HG03108 (cell line): Measurements from ENCODE around the gene KLRC4.
"Not testable (repeated sequence)": the region's sequence is repeated elsewhere in the genome, so short reads cannot be mapped to it uniquely, and the experiment has no call there.

Source experiments
- ATAC-seq: cut with Tn5 transposase; IDR thresholded peaks from one replicate; pipeline ENCODE4 v1.9.1; 2021; ENCODE audit warnings: moderate library complexity; ENCODE audit not compliant: unreplicated experiment

Gene KLRC4, protein sequence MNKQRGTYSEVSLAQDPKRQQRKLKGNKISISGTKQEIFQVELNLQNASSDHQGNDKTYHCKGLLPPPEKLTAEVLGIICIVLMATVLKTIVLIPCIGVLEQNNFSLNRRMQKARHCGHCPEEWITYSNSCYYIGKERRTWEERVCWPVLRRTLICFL

GRCh38 chr12:10409392-10409791, at the start of gene KLRC4:
Gene KLRC4 (minus strand): TSS chr12:10409757. CDS start chr12:10409575, 182 bp downstream.
- ATAC-seq, result no peak

GRCh38 chr12:10457760-10458159, 48.2 kb upstream of the KLRC4 start:
- no peak for ATAC-seq

DNA sequence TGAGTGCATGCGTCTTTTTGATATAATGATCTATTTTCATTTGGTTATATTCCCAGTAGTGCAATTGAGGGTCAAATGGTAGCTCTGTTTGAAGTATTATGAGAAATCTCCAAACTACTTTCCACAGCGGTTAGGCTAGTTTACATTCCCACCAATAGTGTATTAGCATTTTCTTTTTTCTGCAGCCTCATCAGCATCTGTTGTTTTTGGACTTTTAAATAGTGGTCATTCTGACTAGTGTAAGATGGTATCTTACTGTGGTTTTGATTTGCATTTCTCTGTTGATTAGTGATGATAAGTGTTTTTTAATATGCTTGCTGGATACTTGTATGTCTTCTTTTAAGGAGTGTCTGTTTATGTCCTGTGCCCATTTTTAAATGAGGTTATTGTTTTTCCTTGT, 47.3 kb upstream of the KLRC4 start:
- no peak for ATAC-seq

GRCh38 chr12:10455766-10456165, 46.2 kb upstream of the KLRC4 start:
- no peak for ATAC-seq

DNA sequence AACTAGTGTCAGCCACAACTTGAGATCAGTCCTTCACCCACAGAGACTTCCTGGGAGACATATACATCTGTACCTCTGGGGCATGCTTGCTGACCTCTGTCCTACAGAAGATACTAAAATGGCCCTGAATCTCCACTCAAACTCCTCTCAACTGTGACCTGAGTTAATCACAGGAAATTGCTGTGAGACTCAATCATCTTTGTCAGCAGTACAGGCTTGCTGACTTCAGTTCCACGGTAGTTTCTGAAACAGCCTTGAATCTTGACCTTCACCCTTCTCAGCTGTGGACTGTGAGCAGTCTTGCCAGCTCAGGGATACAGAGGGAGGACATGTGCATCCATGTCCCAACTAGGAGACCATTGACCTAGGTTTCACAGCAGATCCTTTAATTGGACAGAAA, 45.0 kb upstream of the KLRC4 start:
- no peak for ATAC-seq

DNA sequence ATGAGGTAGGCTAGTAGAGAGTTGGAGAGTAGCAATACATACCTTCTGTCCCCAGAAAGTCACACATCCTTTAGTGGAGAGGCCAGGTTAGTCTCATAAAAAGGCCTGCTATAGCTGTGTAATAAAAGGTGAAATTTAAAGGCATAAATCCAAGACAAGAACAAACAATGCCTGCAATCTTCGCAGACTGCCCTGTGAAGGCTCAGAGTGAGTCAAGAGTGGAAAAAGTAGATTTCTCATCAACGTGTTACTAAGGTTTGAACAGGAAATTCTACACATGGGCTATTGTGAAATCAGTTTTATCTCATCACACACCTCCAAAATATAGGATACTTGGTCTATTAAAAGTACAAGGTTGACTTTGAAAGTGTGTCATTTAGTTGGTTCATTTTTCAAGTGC, 43.6 kb upstream of the KLRC4 start, which contains the start of gene KLRC1:
TSS of gene KLRC1 (minus strand) at position 222 of the 400 bp plus-strand sequence. CDS start 2,221 bp downstream, outside the sequence.
- no peak for ATAC-seq

DNA sequence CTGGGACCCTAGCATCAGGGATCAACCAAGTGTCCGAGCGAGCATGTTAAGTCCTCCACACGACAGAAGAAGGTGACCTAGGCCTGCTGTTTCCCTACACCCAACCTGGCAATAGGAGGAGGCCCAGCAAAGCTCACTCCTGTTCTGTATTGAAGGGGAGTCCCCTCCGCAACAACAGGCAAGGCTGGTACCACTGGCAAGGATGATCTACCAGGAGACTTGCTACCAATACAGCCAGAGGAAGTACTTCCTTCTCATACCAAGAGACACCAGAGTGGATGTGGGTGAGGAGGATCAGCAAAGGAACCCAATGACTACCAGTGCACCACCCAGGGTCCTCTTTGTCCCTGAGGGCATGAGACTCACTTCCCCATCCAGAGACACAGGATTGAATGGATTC, 38.7 kb upstream of the KLRC4 start:
- ATAC-seq, result no peak

GRCh38 chr12:10446052-10446451, 36.5 kb upstream of the KLRC4 start:
- ATAC-seq, result not testable (repeated sequence)

DNA sequence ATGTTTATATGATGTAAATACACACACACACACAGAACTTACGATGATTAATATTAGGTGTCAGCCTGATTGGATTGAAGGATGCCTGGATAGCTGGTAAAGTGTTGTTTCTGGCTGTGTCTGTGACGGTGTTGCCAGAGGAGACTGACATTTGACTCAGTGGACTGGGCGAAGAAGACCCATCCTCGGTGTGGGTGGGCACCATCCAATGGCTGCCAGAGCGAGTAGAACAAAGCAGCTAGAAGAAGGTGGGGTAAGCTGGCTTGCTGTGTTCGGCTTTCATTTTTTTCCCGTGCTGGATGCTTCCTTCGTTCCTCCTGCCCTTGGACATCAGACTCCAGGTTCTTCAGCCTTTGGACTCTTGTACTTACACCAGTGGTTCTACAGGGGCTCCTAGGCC, 31.6 kb upstream of the KLRC4 start:
- not testable (repeated sequence) for ATAC-seq

DNA sequence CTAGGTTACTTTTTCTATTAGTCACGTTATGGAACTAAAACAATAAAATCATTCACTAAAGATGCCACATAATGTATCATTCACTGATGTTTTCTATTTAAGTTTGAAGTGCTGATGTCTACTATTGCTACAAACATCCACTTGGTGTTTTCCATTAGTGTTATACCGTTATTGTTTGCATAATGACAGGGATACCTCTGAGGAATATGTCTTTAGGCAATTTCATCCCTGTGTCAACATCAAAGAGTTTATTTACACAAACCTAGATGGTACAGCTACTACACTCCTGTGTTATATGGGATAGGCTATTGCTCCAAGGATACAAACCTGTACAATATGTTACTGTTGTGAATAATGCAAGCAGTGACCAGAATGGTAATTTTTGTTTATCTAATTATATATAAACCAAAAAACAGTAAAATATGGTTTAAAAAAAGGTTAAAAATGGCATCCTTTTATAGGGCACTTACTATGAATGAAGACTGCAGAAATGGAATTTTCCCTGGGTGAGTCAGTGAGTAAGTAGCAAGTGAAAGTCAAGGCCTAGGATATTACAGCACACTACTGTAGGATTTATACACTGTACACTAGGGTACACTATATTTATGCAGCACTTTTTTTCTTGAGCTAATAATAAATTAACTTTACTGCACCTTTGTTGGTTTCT, 30.2 kb upstream of the KLRC4 start:
- ATAC-seq, result not testable (repeated sequence)

- not testable (repeated sequence) for ATAC-seq
These were observed 28.0 kb upstream of the KLRC4 start for GRCh38 chr12:10437601-10438000.

GRCh38 chr12:10435816-10436215, 26.3 kb upstream of the KLRC4 start, which contains the start of gene KLRC2:
Gene KLRC2 (minus strand): TSS chr12:10436010. CDS start chr12:10435986, 24 bp downstream.
- ATAC-seq, result not testable (repeated sequence)

GRCh38 chr12:10430623-10431022, 21.1 kb upstream of the KLRC4 start:
- ATAC-seq, result not testable (repeated sequence)

DNA sequence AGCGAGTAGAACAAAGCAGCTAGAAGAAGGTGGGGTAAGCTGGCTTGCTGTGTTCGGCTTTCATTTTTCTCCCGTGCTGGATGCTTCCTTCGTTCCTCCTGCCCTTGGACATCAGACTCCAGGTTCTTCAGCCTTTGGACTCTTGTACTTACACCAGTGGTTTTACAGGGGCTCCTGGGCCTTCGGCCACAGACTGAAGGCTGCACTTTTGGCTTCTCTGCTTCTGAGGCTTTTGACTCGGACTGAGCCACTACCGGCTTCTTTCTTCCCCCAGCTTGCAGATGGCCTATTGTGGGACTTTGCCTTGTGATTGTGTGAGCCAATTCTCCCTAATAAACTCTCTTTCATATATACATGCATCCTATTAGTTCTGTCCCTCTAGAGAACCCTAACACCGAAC, 16.4 kb upstream of the KLRC4 start:
- not testable (repeated sequence) for ATAC-seq

GRCh38 chr12:10424260-10424899, 14.8 kb upstream of the KLRC4 start:
- not testable (repeated sequence) for ATAC-seq

GRCh38 chr12:10422159-10422558, 12.6 kb upstream of the KLRC4 start:
- ATAC-seq, result not testable (repeated sequence)

DNA sequence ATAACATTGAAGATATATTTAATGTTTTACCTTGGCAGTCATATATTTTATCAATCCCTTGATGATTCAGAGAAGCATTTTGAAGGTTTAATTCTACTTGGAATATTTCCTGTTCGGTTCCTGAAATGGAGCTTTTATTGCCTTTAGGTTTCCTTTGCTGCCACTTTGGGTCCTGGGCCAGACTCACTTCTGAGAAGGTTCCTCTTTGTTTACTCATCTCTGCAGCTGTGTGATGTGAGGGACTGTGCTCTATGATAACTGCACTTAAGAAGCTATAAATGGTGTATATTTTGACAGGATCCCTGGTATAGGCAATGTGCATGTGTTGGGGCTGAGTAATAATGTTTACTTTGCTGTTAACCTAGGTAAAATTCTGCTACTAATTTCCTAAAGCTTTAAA, 10.8 kb upstream of the KLRC4 start, which contains the start of gene KLRC3:
TSS of gene KLRC3 (minus strand) at position 262 of the 400 bp plus-strand sequence. CDS start at position 217, 45 bp downstream.
- ATAC-seq, result not testable (repeated sequence)

GRCh38 chr12:10408842-10409241, 715 bp downstream of the KLRC4 start:
- ATAC-seq, result no peak

DNA sequence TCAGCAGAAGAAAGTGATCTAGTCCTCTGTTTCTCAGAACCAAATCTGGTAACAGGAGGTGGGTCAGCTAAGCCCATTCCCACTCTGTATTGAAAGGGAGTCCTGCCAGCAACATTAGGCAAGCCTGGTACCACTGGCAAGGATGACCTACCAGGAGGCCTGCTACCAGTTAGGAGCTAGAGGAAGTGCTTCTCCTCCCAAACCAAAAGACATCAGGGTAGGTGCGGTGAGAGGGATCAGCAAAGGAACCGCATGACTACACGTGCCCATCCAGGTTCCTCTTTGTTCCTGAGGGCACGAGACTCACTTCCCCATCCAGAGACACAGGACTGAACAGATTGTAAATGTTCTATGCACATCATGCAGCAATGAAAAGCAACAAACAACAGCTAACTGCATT, 2.8 kb downstream of the KLRC4 start:
- ATAC-seq, result no peak

DNA sequence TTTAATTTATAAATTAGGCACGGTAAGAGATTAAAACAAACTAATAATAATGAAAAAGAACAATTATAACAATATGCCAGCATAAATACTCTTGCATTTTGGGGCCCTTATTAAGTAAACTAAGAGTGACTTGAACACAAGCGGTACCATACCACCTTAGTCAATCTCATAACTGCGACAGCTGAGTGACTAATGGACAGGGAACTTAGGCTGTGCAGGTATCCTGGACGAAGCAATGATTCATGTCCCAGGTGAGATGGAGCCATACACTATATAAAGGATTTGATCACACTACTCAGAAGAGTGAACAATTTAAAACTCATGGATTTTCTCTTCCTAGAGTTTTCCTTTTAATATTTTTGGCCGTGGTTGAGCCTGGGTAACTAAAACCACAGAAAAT, 4.3 kb downstream of the KLRC4 start:
- ATAC-seq, result no peak

- no peak for ATAC-seq
These were observed 4.8 kb downstream of the KLRC4 start for GRCh38 chr12:10404798-10405197.

DNA sequence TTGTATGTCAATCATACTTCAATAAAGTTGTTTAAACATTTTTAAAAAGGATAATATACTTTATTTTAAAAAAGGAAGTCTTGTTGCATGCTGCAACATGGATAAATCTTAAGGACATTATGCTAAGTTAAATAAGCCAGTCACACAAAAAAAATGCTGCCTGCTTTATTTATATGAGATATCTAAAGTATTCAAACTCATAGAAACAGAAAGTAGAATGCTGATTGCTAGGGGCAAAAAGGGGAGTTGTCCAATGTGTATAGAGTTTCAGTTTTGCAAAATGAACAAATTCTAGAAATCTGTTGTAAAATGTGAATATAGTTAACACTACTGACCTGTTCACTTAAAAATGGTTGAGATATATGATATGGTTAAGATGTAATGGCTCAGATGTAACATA, 8.7 kb downstream of the KLRC4 start:
- no peak for ATAC-seq
